Mucosa of rectum (tissue), 2 donors: ENCODE results near the gene TNFAIP8L3.

Experiments
- H3K27ac ChIP-seq, 2 donors: one replicate each; pipeline ENCODE4 v1.7.0; 2013; ENCODE audit warnings: inconsistent platforms in 2 of 2, low read depth in 2 of 2, low read length in 2 of 2
- H3K27me3 ChIP-seq, 2 donors: one replicate each; pipeline ENCODE4 v1.7.0; 2013; ENCODE audit warnings: low read length in 2 of 2; ENCODE audit not compliant: control insufficient read depth in 2 of 2, insufficient read depth in 2 of 2
- H3K36me3 ChIP-seq, 2 donors: one replicate each; pipeline ENCODE4 v1.7.0; 2013; ENCODE audit warnings: low read length in 2 of 2; ENCODE audit not compliant: control insufficient read depth in 2 of 2, insufficient read depth in 2 of 2
- H3K4me1 ChIP-seq, 2 donors: one replicate each; pipeline ENCODE4 v1.7.0; 2013; ENCODE audit warnings: low read length in 2 of 2, mild to moderate bottlenecking in 1 of 2; ENCODE audit not compliant: control insufficient read depth in 2 of 2, insufficient read depth in 2 of 2
- H3K4me3 ChIP-seq, 2 donors: one replicate each; pipeline ENCODE4 v1.7.0; 2013; ENCODE audit warnings: low read length in 2 of 2
- H3K9ac ChIP-seq, 2 donors: one replicate each; pipeline ENCODE4 v1.7.0; 2013; ENCODE audit warnings: low read length in 2 of 2, low read depth in 1 of 2, mild to moderate bottlenecking in 1 of 2
- H3K9me3 ChIP-seq, 2 donors: one replicate each; pipeline ENCODE4 v1.7.0; 2013; ENCODE audit warnings: low read length in 2 of 2; ENCODE audit not compliant: control insufficient read depth in 2 of 2
- donor health status: healthy.
- donor health status: Normal muscosa, but diverticular disease.

Gene TNFAIP8L3

GRCh38 chr15:51065781-51066180 is 28.9 kb downstream of the TNFAIP8L3 start:
- Histone ChIP-seq H3K9me3 (no peaks in the 10 kb centered on the region), H3K4me3 (no peak overlapping the region), H3K27ac (no peak overlapping the region), H3K9ac (no peak overlapping the region), H3K4me1 (no peaks in the 10 kb centered on the region), H3K36me3 (no peaks in the 10 kb centered on the region), H3K27me3 (no peaks in the 10 kb centered on the region)

DNA sequence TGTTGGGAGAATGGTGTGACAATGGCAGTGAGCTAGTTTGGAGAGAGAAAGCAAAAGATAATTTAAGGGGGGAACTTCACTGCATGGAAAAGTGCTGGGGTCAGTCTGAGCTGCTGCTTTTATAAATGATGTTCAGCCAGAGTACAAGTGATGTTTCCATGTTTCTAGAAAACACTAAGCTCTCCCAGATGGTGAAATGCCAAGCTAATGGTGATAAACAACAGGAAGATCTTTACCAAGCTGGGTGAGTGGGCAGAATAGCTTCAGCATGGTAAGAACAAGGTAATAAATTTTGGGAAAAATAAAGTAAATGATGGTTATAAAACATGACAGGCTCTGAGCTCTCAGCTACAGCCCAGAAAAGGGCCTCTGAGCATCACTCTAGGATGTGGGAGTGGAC is 29.4 kb downstream of the TNFAIP8L3 start:
- Histone ChIP-seq H3K4me3 (no peak overlapping the region), H3K36me3 (no peaks in the 10 kb centered on the region), H3K27ac (no peak overlapping the region), H3K9ac (no peak overlapping the region), H3K27me3 (no peaks in the 10 kb centered on the region), H3K9me3 (no peaks in the 10 kb centered on the region), H3K4me1 (no peaks in the 10 kb centered on the region)

DNA sequence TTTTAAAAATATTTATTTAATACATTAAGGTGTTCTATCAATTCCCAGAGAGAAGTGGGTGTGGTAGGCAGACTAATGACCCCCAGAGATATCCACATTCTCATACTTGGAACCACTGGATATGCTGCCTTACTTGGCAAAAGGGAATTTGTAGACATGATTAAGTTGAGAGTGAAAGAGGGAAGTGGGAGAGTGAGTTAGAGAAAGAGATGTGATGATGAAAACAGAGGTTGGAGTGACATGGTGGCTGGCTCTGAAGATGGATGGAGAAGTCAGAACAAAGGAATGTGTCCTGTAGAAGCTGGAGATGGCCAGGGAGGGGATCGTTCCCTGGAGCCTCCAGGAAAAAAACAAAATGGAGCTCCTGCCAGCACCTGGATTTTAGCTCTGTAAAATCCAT is 32.0 kb downstream of the TNFAIP8L3 start:
- Histone ChIP-seq H3K27ac (no peak overlapping the region), H3K27me3 (no peaks in the 10 kb centered on the region), H3K4me1 (no peaks in the 10 kb centered on the region), H3K4me3 (no peak overlapping the region), H3K36me3 (no peaks in the 10 kb centered on the region), H3K9me3 (no peaks in the 10 kb centered on the region), H3K9ac (no peak overlapping the region)

GRCh38 chr15:51060030-51060673 is 34.6 kb downstream of the TNFAIP8L3 start:
- Histone ChIP-seq H3K27ac (no peak overlapping the region), H3K27me3 (no peaks in the 10 kb centered on the region), H3K9me3 (no peaks in the 10 kb centered on the region), H3K9ac (no peak overlapping the region), H3K4me1 (no peaks in the 10 kb centered on the region), H3K4me3 (no peak overlapping the region), H3K36me3 (peaks cover 0 to 2% of the 10 kb centered on the region in 2 donors)

DNA sequence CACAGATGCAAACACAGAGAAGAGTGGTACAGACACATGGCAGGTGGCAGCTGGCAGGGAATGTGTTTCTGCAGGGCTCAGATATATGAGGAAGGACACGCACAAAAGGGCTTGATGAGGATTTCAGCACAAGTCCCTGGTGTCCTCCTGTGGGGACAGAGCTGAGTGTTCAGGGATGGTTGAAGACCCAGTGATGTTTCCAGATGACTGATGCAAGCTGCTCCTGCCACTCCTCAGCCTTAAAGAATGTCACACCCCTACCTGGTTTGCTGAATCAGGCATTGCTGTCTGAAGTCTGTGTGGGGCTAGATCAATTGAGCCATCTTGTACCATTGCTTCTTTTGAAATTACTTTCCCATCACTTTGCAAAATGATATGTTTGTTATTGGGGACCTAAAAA is 40.2 kb downstream of the TNFAIP8L3 start:
- H3K4me3 ChIP-seq: no peak overlapping the region
- no peak overlapping the region for H3K9ac ChIP-seq
- H3K27ac ChIP-seq: no peak overlapping the region
- H3K36me3 ChIP-seq: peaks cover 0 to 2% of the 10 kb centered on the region in 2 donors
- H3K9me3 ChIP-seq: no peaks in the 10 kb centered on the region
- peaks cover 0 to 3% of the 10 kb centered on the region in 2 donors for H3K4me1 ChIP-seq
- no peaks in the 10 kb centered on the region for H3K27me3 ChIP-seq

DNA sequence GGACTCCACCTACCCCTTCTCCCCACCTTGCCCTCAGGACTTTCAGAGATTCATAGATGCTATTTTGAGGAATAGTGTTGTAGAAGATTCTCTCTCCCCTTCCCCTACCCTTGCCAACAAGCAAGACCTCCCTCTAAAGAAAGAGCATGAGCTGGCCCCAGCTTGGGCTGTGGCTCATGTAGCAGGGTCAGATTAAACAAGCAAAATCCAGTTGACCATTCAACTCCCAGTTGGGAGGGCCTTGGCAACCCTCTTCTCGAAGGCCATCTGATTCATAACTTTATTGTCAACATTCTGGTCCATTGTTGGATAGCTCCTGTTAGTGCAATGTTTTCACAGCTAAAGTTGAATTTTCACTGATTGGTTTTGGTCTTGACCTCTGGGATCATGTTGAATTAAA is 41.1 kb downstream of the TNFAIP8L3 start:
- Histone ChIP-seq H3K9ac (no peak overlapping the region), H3K4me3 (no peak overlapping the region), H3K27ac (no peak overlapping the region)

GRCh38 chr15:51051776-51052175 is 42.9 kb downstream of the TNFAIP8L3 start:
- H3K4me3 ChIP-seq: no peak overlapping the region
- H3K27ac ChIP-seq: no peak overlapping the region
- H3K4me1 ChIP-seq: peaks cover 9 to 12% of the 10 kb centered on the region in 2 donors
- H3K9ac ChIP-seq: no peak overlapping the region
- no peaks in the 10 kb centered on the region for H3K27me3 ChIP-seq
- no peaks in the 10 kb centered on the region for H3K36me3 ChIP-seq
- H3K9me3 ChIP-seq: no peaks in the 10 kb centered on the region

More for the DNA sequence above, 41.1 kb downstream of the TNFAIP8L3 start:
- Histone ChIP-seq H3K36me3 (peaks cover 0 to 2% of the 10 kb centered on the region in 2 donors), H3K9me3 (no peaks in the 10 kb centered on the region), H3K4me1 (peaks cover 0 to 3% of the 10 kb centered on the region in 2 donors), H3K27me3 (no peaks in the 10 kb centered on the region)

DNA sequence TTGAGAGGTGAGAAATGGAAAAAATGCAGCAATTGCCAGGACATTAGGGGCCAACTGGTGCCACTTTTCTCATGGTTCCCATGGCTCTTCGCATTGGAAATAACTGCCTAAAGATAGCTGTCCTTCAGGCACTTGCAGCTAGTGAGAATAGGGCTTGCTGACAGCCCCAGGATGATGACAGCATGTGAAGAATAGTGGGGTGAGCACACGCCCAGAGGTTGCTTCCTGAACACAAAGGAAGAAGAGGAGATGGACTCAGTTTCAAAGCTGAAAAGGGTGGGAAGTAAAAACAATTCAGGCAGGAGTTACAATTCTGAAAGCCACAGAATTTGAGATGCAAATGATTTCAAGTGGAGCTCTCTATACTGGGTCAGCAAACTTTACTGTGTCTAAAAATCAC is 45.6 kb downstream of the TNFAIP8L3 start:
- Histone ChIP-seq H3K9ac (no peak overlapping the region), H3K27me3 (no peaks in the 10 kb centered on the region), H3K27ac (no peak overlapping the region), H3K36me3 (no peaks in the 10 kb centered on the region), H3K4me3 (no peak overlapping the region), H3K9me3 (no peaks in the 10 kb centered on the region), H3K4me1 (peaks cover 9 to 12% of the 10 kb centered on the region in 2 donors)

GRCh38 chr15:51048308-51048707 is 46.4 kb downstream of the TNFAIP8L3 start:
- H3K4me3 ChIP-seq: no peak overlapping the region
- peaks cover 9 to 12% of the 10 kb centered on the region in 2 donors for H3K4me1 ChIP-seq
- no peak overlapping the region for H3K27ac ChIP-seq
- no peaks in the 10 kb centered on the region for H3K36me3 ChIP-seq
- no peaks in the 10 kb centered on the region for H3K9me3 ChIP-seq
- H3K27me3 ChIP-seq: no peaks in the 10 kb centered on the region
- no peak overlapping the region for H3K9ac ChIP-seq

- Histone ChIP-seq H3K9me3 (no peaks in the 10 kb centered on the region), H3K4me3 (no peak overlapping the region), H3K36me3 (no peaks in the 10 kb centered on the region), H3K4me1 (peaks cover 9% of the 10 kb centered on the region in 2 donors), H3K9ac (no peak overlapping the region), H3K27ac (peak overlapping the region in 1 of 2 donors; percentile 17), H3K27me3 (no peaks in the 10 kb centered on the region)
Measured at GRCh38 chr15:51046799-51047449, 47.8 kb downstream of the TNFAIP8L3 start.
